SKM-1 treated with dmso at 0.1 percent for 144 hours (cell line): Measurements from ENCODE around the gene SRGAP3.

Source experiments
- DNase-seq: peaks from one replicate; lab custom pipeline; 2025; ENCODE audit not compliant: unreplicated experiment; lab: John Stamatoyannopoulos, UW

SRGAP3 gene

GRCh38 chr3:9204253-9204992 lies 45.0 kb downstream of the SRGAP3 start:
- DNase-seq: no peak

GRCh38 chr3:9203317-9203716 lies 46.1 kb downstream of the SRGAP3 start:
- no peak for DNase-seq

DNA sequence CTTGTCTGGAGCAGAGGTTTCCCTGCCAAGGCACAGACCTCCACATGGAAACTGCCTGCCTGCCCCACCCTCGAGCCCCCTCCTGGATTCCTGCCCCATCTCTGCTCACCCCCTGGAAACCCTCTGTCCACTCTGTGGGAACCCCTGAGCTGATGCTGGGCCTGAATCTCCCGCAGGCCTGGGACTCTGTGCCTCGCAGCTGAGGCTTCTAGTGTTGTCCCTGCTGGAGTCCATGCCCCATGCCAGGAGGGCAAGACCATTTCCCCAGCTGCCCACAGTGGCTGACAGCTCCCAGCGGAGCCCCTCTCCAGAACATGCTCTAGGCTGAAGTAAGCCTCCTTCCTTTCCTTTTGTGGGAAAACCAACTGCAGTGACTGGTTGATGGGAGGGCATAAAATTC lies 46.9 kb downstream of the SRGAP3 start:
- no peak for DNase-seq

DNA sequence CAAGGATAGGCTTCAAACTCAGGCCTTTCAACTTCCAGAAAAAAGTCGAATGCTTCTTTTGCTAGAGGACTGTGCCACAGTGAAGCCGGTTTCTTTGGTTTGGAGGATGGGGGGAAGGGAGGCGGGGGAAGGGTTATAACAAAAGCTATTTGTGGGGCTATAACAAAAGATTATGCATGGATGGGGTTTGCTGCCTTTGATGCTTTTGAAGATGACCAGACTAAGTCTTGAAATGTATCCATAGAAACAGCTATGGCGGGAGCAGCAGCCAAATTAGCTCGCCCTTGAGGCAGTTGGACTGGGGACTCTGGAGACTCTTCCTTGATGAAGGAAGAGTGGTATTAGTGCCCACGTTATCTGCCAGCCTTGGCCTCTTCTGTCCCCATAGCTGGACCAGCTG lies 47.5 kb downstream of the SRGAP3 start:
- DNase-seq: no peak

- DNase-seq: no peak
Measured at GRCh38 chr3:9201266-9201665, 48.2 kb downstream of the SRGAP3 start.

DNA sequence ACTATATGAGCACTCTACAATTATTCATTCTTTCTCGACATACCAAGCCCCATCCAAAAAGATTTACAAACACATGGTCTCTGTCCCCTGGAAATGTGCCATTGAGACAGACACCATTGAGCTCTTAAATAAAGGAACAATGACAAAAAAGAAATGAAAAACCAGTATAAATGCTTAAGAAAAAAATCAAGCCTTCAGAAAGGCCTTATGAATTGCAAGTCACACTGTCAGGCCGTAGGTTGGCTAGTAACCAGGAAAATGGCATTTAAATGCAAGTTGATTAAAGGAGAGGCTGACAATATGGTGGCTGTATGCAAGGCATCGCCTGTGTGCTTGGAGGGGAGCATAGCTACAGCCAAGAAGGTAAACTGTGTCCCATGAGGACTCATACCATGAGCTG lies 49.7 kb downstream of the SRGAP3 start:
- DNase-seq: no peak

GRCh38 chr3:9198899-9199335 lies 50.5 kb downstream of the SRGAP3 start:
- no peak for DNase-seq

GRCh38 chr3:9198261-9198660 lies 51.2 kb downstream of the SRGAP3 start:
- DNase-seq: no peak

DNA sequence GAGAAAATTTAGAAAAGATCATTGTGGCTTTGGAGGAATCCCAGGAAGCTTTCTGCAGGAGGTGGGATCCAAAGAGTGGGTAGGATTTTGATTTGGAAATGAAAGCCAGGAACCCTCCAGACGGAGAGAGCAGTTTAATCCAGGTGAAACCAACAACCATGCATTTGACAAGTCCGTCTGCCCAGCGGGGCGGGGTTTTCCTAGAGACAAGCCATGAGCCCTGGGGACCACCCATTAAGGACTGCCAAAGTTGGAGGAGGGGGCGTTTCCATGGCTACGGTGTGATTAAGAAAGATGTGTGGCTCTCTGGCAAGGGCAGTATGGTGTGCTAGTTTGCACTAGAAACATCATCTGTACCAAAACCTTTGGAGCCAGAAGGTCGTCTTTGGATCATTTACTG lies 53.4 kb downstream of the SRGAP3 start:
- DNase-seq: no peak

- DNase-seq: no peak
Measured at GRCh38 chr3:9195390-9195789, 54.1 kb downstream of the SRGAP3 start.

GRCh38 chr3:9194509-9195184 lies 54.8 kb downstream of the SRGAP3 start:
- no peak for DNase-seq

GRCh38 chr3:9193633-9194195 lies 55.7 kb downstream of the SRGAP3 start:
- DNase-seq: no peak

GRCh38 chr3:9193211-9193610 lies 56.2 kb downstream of the SRGAP3 start:
- DNase-seq: no peak

GRCh38 chr3:9192248-9193025 lies 57.0 kb downstream of the SRGAP3 start:
- DNase-seq: no peak

GRCh38 chr3:9190276-9190675 lies 59.2 kb downstream of the SRGAP3 start:
- DNase-seq: no peak

- DNase-seq: no peak
Measured at GRCh38 chr3:9188583-9188982, 60.9 kb downstream of the SRGAP3 start.

GRCh38 chr3:9185701-9186100 lies 63.7 kb downstream of the SRGAP3 start:
- no peak for DNase-seq

DNA sequence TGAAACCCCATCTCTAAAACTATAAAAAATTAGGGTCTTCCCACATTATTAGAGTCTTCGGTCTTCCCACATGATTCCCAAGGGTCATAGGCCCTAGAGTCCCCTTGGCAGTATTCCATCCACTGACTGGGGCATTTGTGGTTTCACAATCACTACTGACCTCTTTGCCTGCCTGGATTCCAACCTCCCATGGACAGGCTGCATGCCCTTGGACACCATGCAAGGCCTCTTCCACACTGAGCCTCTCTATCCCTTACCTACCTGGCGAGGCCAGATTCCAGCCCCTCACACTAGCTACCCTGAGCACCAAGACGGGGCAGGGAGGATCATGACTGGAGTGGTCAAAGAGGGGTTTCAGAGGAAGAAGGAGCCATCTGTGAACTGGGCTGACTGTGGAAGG lies 64.4 kb downstream of the SRGAP3 start:
- DNase-seq: no peak

GRCh38 chr3:9184461-9184835 lies 65.0 kb downstream of the SRGAP3 start:
- DNase-seq: no peak

GRCh38 chr3:9183811-9184460 lies 65.5 kb downstream of the SRGAP3 start:
- no peak for DNase-seq

- DNase-seq: no peak
Measured at GRCh38 chr3:9183011-9183410, 66.4 kb downstream of the SRGAP3 start.
